GM12878 (cell line): ENCODE results near the gene HAPSTR1.

Experiments
- WRNIP1 ChIP-seq: IDR thresholded peaks from 2 replicates; pipeline ENCODE4 v1.6.1; 2011; ENCODE audit warnings: low read depth, low read length, improper control_type of control experiment, borderline replicate concordance
- TF ChIP-seq, protein P1 (sequence below), 3 experiments: IDR thresholded peaks in 2 of 3; conservative IDR thresholded peaks in 1 of 3; 2 replicates each; pipeline ENCODE4 v1.5.1; 2011; ENCODE audit warnings: low read depth in 3 of 3, low read length in 3 of 3, mild to moderate bottlenecking in 3 of 3, control low read depth in 2 of 3, moderate library complexity in 2 of 3, inconsistent platforms in 1 of 3, mixed read lengths in 1 of 3; ENCODE audit not compliant: control insufficient read depth in 2 of 3, insufficient read depth in 1 of 3; ENCODE audit errors: extremely low read depth in 1 of 3

- no peak for TF ChIP-seq WRNIP1
- TF ChIP-seq, protein P1, sequence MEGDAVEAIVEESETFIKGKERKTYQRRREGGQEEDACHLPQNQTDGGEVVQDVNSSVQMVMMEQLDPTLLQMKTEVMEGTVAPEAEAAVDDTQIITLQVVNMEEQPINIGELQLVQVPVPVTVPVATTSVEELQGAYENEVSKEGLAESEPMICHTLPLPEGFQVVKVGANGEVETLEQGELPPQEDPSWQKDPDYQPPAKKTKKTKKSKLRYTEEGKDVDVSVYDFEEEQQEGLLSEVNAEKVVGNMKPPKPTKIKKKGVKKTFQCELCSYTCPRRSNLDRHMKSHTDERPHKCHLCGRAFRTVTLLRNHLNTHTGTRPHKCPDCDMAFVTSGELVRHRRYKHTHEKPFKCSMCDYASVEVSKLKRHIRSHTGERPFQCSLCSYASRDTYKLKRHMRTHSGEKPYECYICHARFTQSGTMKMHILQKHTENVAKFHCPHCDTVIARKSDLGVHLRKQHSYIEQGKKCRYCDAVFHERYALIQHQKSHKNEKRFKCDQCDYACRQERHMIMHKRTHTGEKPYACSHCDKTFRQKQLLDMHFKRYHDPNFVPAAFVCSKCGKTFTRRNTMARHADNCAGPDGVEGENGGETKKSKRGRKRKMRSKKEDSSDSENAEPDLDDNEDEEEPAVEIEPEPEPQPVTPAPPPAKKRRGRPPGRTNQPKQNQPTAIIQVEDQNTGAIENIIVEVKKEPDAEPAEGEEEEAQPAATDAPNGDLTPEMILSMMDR (IDR thresholded peaks at IDR 0.05 in 2 of 3, conservative IDR thresholded peaks at IDR 0.05 in 1 of 3; ENCODE audit: control insufficient read depth in 2 of 3, extremely low read depth in 1 of 3, insufficient read depth in 1 of 3, low read depth in 3 of 3, low read length in 3 of 3), result no peak
Measured at GRCh38 chr16:9125658-9126505, 34.4 kb downstream of the HAPSTR1 start.
